ENCODE data around the gene ZNF548. TPM values are rescaled to one million over a fixed set of nuclear protein-coding genes. Genes with fewer than 3 reads are reported as not detected.

Gene ZNF548
- total RNA-seq, 2 donors from 2014 or later, result 6.6 to 7.5 TPM

DNA sequence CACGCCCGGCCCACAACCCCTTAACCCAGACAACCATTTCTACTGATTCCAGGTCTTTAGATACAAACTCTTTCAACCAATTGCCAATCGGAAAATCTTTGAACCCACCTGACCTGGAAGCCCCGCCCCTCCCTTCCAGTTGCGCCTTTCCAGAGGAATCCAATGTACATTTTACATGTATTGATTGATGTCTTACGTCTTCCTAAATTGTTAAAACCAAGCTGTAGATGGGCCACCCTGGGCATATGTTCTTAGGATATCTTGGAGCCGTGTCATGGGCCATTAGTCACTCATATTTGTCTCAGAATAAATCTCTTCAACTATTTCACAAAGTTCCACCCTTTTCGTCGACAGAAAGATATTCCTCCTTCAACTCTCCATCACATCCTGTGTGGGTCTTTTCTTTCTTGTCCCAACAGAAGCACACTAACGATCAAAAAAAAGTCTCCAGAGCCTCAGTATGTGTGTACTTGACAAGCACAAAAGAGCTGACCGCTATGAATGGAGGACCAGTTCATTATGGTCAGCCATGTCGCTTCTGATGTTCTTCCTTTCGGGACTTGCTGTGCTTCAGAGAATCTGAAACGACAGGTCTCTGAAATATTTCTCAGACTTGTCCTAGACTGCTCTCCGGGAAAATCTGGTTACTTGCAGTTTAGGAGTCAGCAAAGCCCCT lies 44.9 kb downstream of the ZNF548 start:
- TF ChIP-seq POLR2A (IDR thresholded peaks at IDR 0.05), result no peak
- no peak for DNase-seq

DNA sequence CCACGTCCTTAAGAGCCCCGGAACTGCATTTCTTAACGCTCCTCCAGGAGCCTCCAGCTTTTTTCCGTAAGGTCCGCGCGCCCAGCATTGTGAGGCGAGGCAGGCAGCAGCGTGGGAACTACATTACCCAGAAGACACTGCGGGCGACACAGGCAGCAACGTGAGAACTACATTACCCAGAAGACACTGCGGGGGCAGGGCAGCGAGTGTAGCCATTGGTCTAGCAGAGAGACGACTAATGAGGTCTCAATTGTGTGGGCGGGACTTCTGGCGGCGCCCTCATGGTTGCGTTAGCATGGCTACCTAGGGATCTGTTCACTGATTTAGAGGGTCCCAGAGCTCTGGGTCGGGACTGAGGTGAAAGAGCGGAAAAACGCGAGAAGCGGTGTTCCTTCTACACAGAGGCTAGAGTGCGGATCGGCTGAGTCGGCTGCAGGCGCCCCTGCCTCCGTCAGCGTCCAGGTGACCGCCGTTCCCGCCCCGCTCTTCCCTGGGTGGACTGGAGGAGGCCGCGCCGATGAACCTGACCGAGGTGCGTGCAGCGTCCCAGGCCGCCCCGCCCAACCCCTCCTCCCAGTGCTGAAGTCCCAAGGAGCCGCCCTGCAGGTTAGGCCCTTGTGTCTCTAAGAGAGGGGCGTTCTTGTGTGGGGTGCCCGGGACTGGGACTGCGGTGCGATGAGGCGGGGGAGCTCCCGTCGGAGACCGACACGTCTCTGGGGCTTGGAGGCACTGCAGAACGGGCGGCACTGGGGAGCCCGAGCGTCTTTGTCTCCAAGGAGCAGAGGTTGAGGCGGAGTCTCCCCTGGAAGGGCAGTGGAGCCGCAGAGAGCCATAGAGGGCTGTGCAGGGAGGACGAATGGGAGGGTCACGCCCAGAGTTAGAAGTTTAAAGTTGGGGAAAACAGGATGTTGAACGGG lies 45.7 kb downstream of the ZNF548 start, which contains the start of gene ZNF749:
Gene ZNF749 (plus strand): TSS at position 264 of the 917 bp plus-strand sequence. CDS start 254 bp downstream, at position 518.
- 0 to 1% methylated on average over 30 to 61 of the region's 61 CpGs for WGBS, 2 donors

More for the DNA sequence above, 44.9 kb downstream of the ZNF548 start:
- intact Hi-C loops (cut with DNase I), result no loop called here
- H3K4me1 ChIP-seq, result peaks cover 18% of the 10 kb centered on the region
- H3K27me3 ChIP-seq, result no peaks in the 10 kb centered on the region
- ATAC-seq, result peak; percentile 15
- peak overlapping the region in 1 of 4 donors; percentile 55 for H3K27ac ChIP-seq
- 26 to 27% methylated on average over 15 of the region's 15 CpGs for WGBS, 2 donors
- H3K4me3 ChIP-seq, result peak overlapping the region in 1 of 2 donors; percentile 70
- H3K9me3 ChIP-seq, result peaks cover 0 to 5% (median 0%) of the 10 kb centered on the region in 3 donors
- H3K36me3 ChIP-seq (replicated peaks in 1 of 2; ENCODE audit: insufficient read depth in 1 of 2, low read depth in 2 of 2), result no peaks in the 10 kb centered on the region

DNA sequence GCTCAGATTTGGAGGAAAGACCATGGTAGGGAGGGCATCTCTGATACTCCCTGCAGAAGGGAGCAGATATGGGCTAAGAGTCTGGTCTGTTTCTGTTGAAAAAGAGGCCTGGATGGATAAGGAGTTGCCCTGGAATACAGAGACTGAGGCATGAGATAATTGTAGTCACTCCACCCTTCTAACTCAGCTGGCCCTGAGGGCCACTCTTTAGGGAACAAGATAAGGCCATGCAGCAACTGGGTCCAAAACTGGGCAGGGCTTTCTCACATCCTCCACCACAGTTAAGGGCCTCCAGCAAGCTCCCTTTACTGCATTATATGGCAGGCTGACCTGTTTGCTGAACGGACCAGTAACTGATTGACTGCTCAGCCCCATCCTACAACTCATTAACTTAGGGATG lies 46.8 kb downstream of the ZNF548 start:
- H3K4me1 ChIP-seq, result peaks cover 18% of the 10 kb centered on the region
- H3K36me3 ChIP-seq (replicated peaks in 1 of 2; ENCODE audit: insufficient read depth in 1 of 2, low read depth in 2 of 2), result no peaks in the 10 kb centered on the region
- H3K9me3 ChIP-seq, result peaks cover 0 to 10% (median 0%) of the 10 kb centered on the region in 3 donors
- intact Hi-C loops (cut with DNase I), result no loop called here
- 43 to 62% methylated on average over 1 of the region's 1 CpG for WGBS, 2 donors
- TF ChIP-seq, protein P1, sequence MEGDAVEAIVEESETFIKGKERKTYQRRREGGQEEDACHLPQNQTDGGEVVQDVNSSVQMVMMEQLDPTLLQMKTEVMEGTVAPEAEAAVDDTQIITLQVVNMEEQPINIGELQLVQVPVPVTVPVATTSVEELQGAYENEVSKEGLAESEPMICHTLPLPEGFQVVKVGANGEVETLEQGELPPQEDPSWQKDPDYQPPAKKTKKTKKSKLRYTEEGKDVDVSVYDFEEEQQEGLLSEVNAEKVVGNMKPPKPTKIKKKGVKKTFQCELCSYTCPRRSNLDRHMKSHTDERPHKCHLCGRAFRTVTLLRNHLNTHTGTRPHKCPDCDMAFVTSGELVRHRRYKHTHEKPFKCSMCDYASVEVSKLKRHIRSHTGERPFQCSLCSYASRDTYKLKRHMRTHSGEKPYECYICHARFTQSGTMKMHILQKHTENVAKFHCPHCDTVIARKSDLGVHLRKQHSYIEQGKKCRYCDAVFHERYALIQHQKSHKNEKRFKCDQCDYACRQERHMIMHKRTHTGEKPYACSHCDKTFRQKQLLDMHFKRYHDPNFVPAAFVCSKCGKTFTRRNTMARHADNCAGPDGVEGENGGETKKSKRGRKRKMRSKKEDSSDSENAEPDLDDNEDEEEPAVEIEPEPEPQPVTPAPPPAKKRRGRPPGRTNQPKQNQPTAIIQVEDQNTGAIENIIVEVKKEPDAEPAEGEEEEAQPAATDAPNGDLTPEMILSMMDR (IDR thresholded peaks at IDR 0.05), result no peak
- TF ChIP-seq POLR2A (IDR thresholded peaks at IDR 0.05), result no peak
- H3K27ac ChIP-seq, result no peak overlapping the region
- ATAC-seq, result no peak
- H3K27me3 ChIP-seq, result no peaks in the 10 kb centered on the region
- H3K4me3 ChIP-seq, result no peak overlapping the region
- no peak for DNase-seq

More for the DNA sequence above, 45.7 kb downstream of the ZNF548 start, which contains the start of gene ZNF749:
- Histone ChIP-seq H3K36me3 (replicated peaks in 1 of 2; ENCODE audit: insufficient read depth in 1 of 2, low read depth in 2 of 2) (no peaks in the 10 kb centered on the region), H3K4me1 (peaks cover 18% of the 10 kb centered on the region), H3K27ac (peak within 1 kb of the TSS in 3 of 4 donors; percentile 19 to 71 (median 55)), H3K27me3 (no peaks in the 10 kb centered on the region), H3K9me3 (peaks cover 0 to 10% (median 0%) of the 10 kb centered on the region in 3 donors), H3K4me3 (peak within 1 kb of the TSS; percentile 56 to 70)
- DNase-seq, result peak; percentile 99 to 100 (median 99)
- intact Hi-C loops (cut with DNase I), result no loop called here
- TF ChIP-seq, protein P1 (IDR thresholded peaks at IDR 0.05), result no peak
- TF ChIP-seq POLR2A (IDR thresholded peaks at IDR 0.05), result peak in 2 of 3 donors; percentile 44 to 49
- peak; percentile 100 for ATAC-seq

DNA sequence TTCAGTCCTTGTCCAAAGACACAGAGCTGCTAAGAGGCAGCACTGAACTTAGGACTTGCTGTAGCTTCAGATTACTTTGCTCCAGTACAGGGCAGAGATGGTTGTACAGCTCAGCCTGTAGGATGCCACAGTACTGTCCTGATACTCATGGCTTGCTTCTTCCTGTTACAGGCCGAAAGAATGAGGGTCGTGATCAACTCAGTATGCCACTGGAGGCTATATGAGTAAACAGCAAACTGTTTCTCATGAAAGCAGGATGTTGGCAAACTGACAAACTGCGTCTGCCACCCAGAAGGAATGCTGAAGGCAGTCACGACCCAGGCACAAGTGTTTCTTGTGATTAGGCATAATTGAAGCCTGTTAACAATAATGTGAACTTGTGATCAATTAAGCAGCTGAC lies 48.3 kb downstream of the ZNF548 start:
- no peaks in the 10 kb centered on the region for H3K27me3 ChIP-seq
- H3K9me3 ChIP-seq, result peaks cover 0 to 13% (median 0%) of the 10 kb centered on the region in 3 donors
- peaks cover 0 to under 1% of the 10 kb centered on the region in 2 donors for H3K36me3 ChIP-seq (replicated peaks in 1 of 2; ENCODE audit: insufficient read depth in 1 of 2, low read depth in 2 of 2)
- no peak overlapping the region for H3K4me3 ChIP-seq
- H3K27ac ChIP-seq, result no peak overlapping the region
- 59 to 77% methylated on average over 4 of the region's 4 CpGs for WGBS, 2 donors
- peaks cover 18% of the 10 kb centered on the region for H3K4me1 ChIP-seq
- TF ChIP-seq POLR2A (IDR thresholded peaks at IDR 0.05), result no peak
- TF ChIP-seq, protein P1 (IDR thresholded peaks at IDR 0.05), result no peak
- intact Hi-C loops (cut with DNase I), result no loop called here
- no peak for DNase-seq
- ATAC-seq, result no peak

DNA sequence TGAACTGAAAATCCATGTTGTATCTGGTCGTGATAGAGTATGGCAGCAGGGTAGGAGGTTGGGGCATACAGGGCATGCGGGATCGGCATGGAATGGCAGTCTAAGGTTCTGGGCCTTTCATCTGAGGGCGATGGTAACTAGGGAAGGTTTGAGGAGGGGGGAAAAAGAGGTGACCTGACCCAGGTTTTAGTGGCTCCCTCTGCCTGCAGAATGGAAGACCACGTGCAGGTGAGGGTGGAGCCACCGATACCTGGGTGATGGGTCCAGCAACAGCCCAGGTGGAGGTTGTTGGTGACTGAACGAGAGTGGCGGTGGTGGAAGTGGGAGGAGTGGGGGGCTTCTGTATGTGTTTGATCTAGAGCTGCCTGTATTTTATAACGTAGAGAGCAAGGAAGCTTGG lies 49.3 kb downstream of the ZNF548 start:
- Histone ChIP-seq H3K36me3 (replicated peaks in 1 of 2; ENCODE audit: insufficient read depth in 1 of 2, low read depth in 2 of 2) (peaks cover 0 to 3% of the 10 kb centered on the region in 2 donors), H3K4me1 (peaks cover 18% of the 10 kb centered on the region), H3K9me3 (peaks cover 0 to 23% (median 0%) of the 10 kb centered on the region in 3 donors), H3K27ac (no peak overlapping the region), H3K27me3 (no peaks in the 10 kb centered on the region), H3K4me3 (no peak overlapping the region)
- DNase-seq (no peak), ATAC-seq (no peak)
- TF ChIP-seq, protein P1 (IDR thresholded peaks at IDR 0.05), result no peak
- no peak for TF ChIP-seq POLR2A (IDR thresholded peaks at IDR 0.05)
- intact Hi-C loops (cut with DNase I), result no loop called here
- WGBS, 2 donors, result 86 to 93% methylated on average over 8 to 9 of the region's 9 CpGs
